ENCODE measurements around the gene CYRIA.

The CYRIA gene

GRCh38 chr2:16632598-16632997 is 33.0 kb downstream of the CYRIA start:
- no peak for DNase-seq (ENCODE audit: low read depth in 1 of 2, low spot score in 1 of 2)

- DNase-seq (ENCODE audit: low read depth in 1 of 2, low spot score in 1 of 2): no peak
These were observed 35.2 kb downstream of the CYRIA start for GRCh38 chr2:16630463-16630862.

GRCh38 chr2:16629770-16630169 is 35.9 kb downstream of the CYRIA start:
- no peak for DNase-seq (ENCODE audit: low read depth in 1 of 2, low spot score in 1 of 2)

- DNase-seq (ENCODE audit: low read depth in 1 of 2, low spot score in 1 of 2): no peak
These were observed 36.6 kb downstream of the CYRIA start for GRCh38 chr2:16629044-16629443.

GRCh38 chr2:16628314-16628713 is 37.3 kb downstream of the CYRIA start:
- DNase-seq (ENCODE audit: low read depth in 1 of 2, low spot score in 1 of 2): no peak

GRCh38 chr2:16626997-16627605 is 38.5 kb downstream of the CYRIA start:
- no peak for DNase-seq (ENCODE audit: low read depth in 1 of 2, low spot score in 1 of 2)

GRCh38 chr2:16626497-16626896 is 39.1 kb downstream of the CYRIA start:
- no peak for DNase-seq (ENCODE audit: low read depth in 1 of 2, low spot score in 1 of 2)

- no peak for DNase-seq (ENCODE audit: low read depth in 1 of 2, low spot score in 1 of 2)
These were observed 39.9 kb downstream of the CYRIA start for GRCh38 chr2:16625759-16626158.

- DNase-seq (ENCODE audit: low read depth in 1 of 2, low spot score in 1 of 2): no peak
These were observed 40.4 kb downstream of the CYRIA start for GRCh38 chr2:16625201-16625729.

GRCh38 chr2:16624436-16624780 is 41.2 kb downstream of the CYRIA start:
- DNase-seq (ENCODE audit: low read depth in 1 of 2, low spot score in 1 of 2): no peak

GRCh38 chr2:16623564-16624435 is 41.8 kb downstream of the CYRIA start:
- no peak for DNase-seq (ENCODE audit: low read depth in 1 of 2, low spot score in 1 of 2)

GRCh38 chr2:16623031-16623430 is 42.6 kb downstream of the CYRIA start:
- no peak for DNase-seq (ENCODE audit: low read depth in 1 of 2, low spot score in 1 of 2)

GRCh38 chr2:16622399-16622968 is 43.1 kb downstream of the CYRIA start:
- DNase-seq (ENCODE audit: low read depth in 1 of 2, low spot score in 1 of 2): no peak

GRCh38 chr2:16621316-16621715 is 44.3 kb downstream of the CYRIA start:
- no peak for DNase-seq (ENCODE audit: low read depth in 1 of 2, low spot score in 1 of 2)

GRCh38 chr2:16620590-16620989 is 45.0 kb downstream of the CYRIA start:
- DNase-seq (ENCODE audit: low read depth in 1 of 2, low spot score in 1 of 2): no peak

GRCh38 chr2:16619576-16620245 is 45.9 kb downstream of the CYRIA start:
- DNase-seq (ENCODE audit: low read depth in 1 of 2, low spot score in 1 of 2): no peak

GRCh38 chr2:16617282-16618266 is 48.1 kb downstream of the CYRIA start:
- DNase-seq (ENCODE audit: low read depth in 1 of 2, low spot score in 1 of 2): no peak

Data from activated CD4-positive, alpha-beta T cell treated with anti-CD3 and anti-CD28 coated beads, Interleukin-2, amount 50 U/mL, for 24 hours (primary cell).